Upper lobe of left lung (tissue), 4 donors: ENCODE results near the gene TAL2.
"Not testable (repeated sequence)": the region's sequence is repeated elsewhere in the genome, so short reads cannot be mapped to it uniquely, and the experiment has no call there.

Source experiments
- CTCF ChIP-seq, 6 experiments: fragments of 450-650 bp in 4 of 6; fragments of 200-600 bp in 2 of 6; sonication (generic) in 2 of 6; IDR thresholded peaks; one replicate each; pipeline ENCODE4 v1.5.1; 2016 to 2019; ENCODE audit warnings: antibody characterized with exemption in 6 of 6
- POLR2A ChIP-seq, 4 donors: fragments of 450-650 bp; IDR thresholded peaks; one replicate each; pipeline ENCODE4 v1.5.1; 2016 to 2017; ENCODE audit warnings: antibody characterized with exemption in 4 of 4, mild to moderate bottlenecking in 2 of 4
- POLR2AphosphoS5 ChIP-seq, 2 donors: sonication (generic); formaldehyde crosslinking; IDR thresholded peaks; one replicate each; pipeline ENCODE4 v1.5.1; 2017; ENCODE audit warnings: antibody characterized with exemption in 2 of 2

GRCh38 chr9:105703638-105704037 lies 41.4 kb downstream of the TAL2 start:
- TF ChIP-seq POLR2A, POLR2AphosphoS5, CTCF (IDR thresholded peaks at IDR 0.05): not testable (repeated sequence)
